ENCODE results near the gene SCAPER. TPM values are rescaled to one million over a fixed set of nuclear protein-coding genes. Genes with fewer than 3 reads are reported as not detected.

SCAPER gene
- polyA plus RNA-seq, 3 donors from 2014 or later, result 6.8 to 23.6 (median 6.8) TPM

DNA sequence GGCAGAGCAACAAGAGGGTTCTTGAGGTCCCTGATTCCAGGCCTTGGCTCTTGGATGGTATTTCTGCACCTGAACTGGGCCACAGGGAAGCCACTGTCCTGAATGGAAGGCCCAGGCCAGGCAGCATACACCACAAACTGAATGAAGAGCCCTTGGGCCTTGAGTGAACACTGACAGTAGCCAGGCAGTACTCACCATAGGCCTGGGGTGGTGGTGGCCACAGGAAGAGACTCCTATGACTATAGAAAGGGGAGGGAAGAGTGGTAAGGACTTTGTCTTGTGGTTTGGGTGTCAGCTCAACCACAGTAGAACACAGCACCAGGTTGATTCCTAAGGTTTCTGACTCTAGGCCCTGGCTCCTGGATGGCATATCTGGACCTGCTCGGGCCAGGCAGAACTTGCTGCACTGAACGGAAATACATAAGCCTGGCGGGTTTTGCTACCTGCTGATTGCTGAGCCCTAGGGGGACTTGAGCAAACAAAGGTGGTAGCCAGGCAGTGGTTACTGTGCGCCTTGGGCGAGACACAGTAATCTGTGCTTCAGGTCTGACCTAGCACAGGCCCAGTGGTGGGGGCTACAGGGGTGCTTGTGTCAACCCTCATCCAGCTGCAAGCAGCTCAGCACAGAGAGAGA lies 327.1 kb downstream of the SCAPER start:
- DNase-seq, result no peak
- H3K27me3 Mint-ChIP-seq (ENCODE audit: low read depth in 3 of 3), result peaks cover 0 to 1% (median 0%) of the 10 kb centered on the region in 3 donors
- H3K4me1 Mint-ChIP-seq, result peaks cover 16 to 20% of the 10 kb centered on the region in 2 donors
- peaks cover 0 to 17% (median 6%) of the 10 kb centered on the region in 6 donors for H3K9me3 Mint-ChIP-seq
- peak overlapping the region in 1 of 5 donors; percentile 42 for H3K4me3 Mint-ChIP-seq
- H3K27ac Mint-ChIP-seq, result no peak overlapping the region
- peaks cover 7 to 11% (median 9%) of the 10 kb centered on the region in 3 donors for H3K36me3 Mint-ChIP-seq

DNA sequence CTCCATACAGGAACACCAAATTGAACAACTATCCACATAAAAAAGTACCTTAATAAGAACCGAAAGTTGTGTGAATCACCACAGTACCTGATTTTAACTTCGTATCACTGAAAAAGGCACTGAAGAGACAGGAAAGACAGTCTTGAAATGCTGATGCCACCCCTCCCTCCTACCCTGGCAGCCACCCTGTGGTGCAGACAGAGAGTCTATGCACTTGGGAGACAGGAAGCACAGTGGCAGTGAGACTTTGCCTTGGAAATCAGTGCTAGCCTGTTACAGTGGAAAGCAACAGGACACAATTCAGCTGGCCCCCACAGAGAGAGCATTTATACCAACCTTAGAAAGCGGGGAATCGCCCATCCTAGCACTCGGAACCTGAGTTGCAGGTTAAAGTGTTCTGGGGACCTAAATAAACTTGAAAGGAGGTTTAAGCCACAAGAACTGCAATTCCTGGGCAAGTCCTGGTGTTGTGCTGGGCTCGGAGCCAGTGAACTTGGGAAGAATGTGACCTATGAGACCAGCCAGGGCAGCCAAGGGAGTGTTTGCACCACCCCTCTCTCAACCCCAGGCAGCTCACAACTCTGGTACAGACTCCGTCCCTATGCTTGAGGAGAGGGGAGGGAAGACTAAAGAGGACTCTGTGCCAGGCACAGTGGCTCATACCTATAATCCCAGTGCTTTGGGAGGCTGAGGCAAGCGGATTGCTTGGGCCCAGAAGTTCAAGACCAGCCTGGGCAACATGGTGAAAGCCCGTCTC lies 328.4 kb downstream of the SCAPER start:
- H3K27me3 Mint-ChIP-seq (ENCODE audit: low read depth in 3 of 3), result no peaks in the 10 kb centered on the region
- no peak overlapping the region for H3K27ac Mint-ChIP-seq
- no peak for DNase-seq

DNA sequence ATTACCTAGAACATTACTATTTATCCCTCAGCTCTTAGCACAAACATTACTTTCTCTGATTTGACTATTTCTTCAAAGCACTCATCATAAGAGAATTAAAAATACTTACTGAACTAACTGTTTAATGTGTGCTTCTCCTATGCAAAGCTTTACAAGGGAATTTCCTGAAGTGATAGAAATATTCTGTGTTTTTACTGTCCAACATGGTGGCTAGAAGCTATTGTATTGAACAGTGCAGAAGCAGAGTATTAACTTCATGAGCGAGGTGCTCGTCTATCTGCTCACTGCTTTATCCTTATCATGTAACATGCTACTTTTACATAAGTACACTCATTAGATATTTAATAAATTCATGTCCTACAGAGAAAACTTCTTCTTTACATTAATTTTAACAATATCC lies 329.5 kb downstream of the SCAPER start:
- peaks cover 20% of the 10 kb centered on the region in 2 donors for H3K4me1 Mint-ChIP-seq
- no peak overlapping the region for H3K27ac Mint-ChIP-seq
- H3K4me3 Mint-ChIP-seq, result no peak overlapping the region
- peaks cover 0 to 3% (median 0%) of the 10 kb centered on the region in 6 donors for H3K9me3 Mint-ChIP-seq
- H3K36me3 Mint-ChIP-seq, result peaks cover 6 to 13% (median 8%) of the 10 kb centered on the region in 3 donors
- H3K27me3 Mint-ChIP-seq (ENCODE audit: low read depth in 3 of 3), result no peaks in the 10 kb centered on the region
- no peak for DNase-seq

More for the DNA sequence above, 328.4 kb downstream of the SCAPER start:
- peaks cover 0 to 7% (median under 1%) of the 10 kb centered on the region in 6 donors for H3K9me3 Mint-ChIP-seq
- peaks cover 4 to 8% (median 6%) of the 10 kb centered on the region in 3 donors for H3K36me3 Mint-ChIP-seq
- H3K4me1 Mint-ChIP-seq, result peaks cover 20% of the 10 kb centered on the region in 2 donors
- H3K4me3 Mint-ChIP-seq, result no peak overlapping the region

DNA sequence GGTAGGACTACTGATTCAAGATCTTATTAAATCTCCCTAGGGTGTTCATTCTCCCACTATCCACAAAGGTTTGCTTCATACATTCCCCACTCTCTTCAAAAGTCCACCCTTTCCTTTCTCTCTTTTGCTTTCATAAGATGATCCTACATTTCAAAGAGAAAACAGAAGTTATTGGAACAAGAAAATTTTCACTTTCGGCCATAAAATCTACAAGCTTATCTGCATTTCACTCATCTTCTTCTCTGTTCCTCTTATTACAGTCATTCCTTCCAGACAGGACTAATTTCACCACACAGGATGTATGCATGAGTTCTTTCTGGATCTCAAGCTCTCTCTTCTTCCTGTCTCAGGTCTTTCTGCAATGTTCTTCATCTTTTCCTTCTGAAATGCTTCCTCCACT lies 329.9 kb downstream of the SCAPER start:
- no peak overlapping the region for H3K27ac Mint-ChIP-seq
- peaks cover 4 to 17% (median 9%) of the 10 kb centered on the region in 3 donors for H3K36me3 Mint-ChIP-seq

DNA sequence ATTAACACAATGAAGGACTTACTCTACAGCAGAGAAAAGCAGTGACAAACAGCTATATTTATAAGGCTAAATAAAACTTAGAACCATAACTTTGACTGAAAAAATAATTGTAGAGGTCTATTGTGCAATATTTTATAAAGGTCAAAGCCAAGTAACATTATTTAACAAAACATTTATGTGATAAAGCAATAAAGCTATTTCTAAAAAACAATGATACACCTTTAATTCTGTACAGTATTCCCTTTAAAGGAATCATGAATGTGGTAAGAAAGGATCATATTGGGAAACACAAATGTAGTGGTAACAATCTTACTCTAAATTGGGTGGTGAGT lies 332.2 kb downstream of the SCAPER start:
- Mint-ChIP-seq H3K36me3 (peaks cover 7 to 23% (median 12%) of the 10 kb centered on the region in 3 donors), H3K27ac (no peak overlapping the region), H3K4me1 (peaks cover 10 to 12% of the 10 kb centered on the region in 2 donors), H3K9me3 (no peaks in the 10 kb centered on the region), H3K27me3 (ENCODE audit: low read depth in 3 of 3) (no peaks in the 10 kb centered on the region), H3K4me3 (no peak overlapping the region)
- DNase-seq, result no peak

More for the DNA sequence above, 329.9 kb downstream of the SCAPER start:
- Mint-ChIP-seq H3K4me1 (peaks cover 20% of the 10 kb centered on the region in 2 donors), H3K27me3 (ENCODE audit: low read depth in 3 of 3) (no peaks in the 10 kb centered on the region), H3K9me3 (no peaks in the 10 kb centered on the region), H3K4me3 (no peak overlapping the region)
- DNase-seq, result no peak

DNA sequence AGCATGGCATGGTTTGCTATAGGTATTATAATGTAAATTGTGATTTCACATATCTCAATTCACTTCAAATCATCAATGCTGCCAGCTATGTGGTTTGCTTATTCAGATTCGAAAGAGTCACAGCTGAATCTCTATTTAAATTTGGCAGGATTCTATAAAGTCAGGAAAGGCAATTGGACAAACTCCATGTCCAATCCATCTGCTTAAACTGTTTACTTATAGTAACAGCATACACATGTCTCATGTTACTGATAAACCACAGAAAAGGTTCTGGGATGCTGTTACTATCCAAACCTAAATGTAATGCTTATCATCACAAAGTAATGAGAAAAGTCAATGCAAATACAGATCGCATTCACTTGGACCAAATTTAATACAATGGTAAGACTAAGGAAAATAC lies 338.9 kb downstream of the SCAPER start:
- no peak for DNase-seq
- Mint-ChIP-seq H3K9me3 (peaks cover 0 to 1% (median 0%) of the 10 kb centered on the region in 6 donors), H3K27ac (no peak overlapping the region), H3K27me3 (ENCODE audit: low read depth in 3 of 3) (no peaks in the 10 kb centered on the region), H3K4me1 (no peaks in the 10 kb centered on the region), H3K4me3 (no peak overlapping the region), H3K36me3 (peaks cover 13 to 20% (median 17%) of the 10 kb centered on the region in 3 donors)

DNA sequence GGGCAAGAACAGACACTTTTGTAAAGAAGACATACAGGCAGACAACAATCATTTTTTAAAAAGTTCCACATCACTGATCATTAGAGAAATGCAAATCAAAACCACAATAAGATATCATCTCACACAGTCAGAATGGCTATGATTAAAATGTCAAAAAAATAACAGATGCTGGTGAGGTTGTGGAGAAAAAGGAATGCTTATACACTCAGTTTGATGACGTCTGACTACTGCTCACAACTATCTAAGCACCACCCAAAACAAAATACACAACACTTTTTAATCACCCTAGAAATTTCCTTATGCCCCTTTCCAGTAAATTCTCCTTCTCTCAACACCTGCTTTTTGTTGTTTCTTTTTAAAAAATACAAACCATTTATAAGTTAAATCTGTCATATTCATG lies 339.8 kb downstream of the SCAPER start:
- no peak overlapping the region for H3K4me3 Mint-ChIP-seq
- peaks cover 0 to 1% (median 0%) of the 10 kb centered on the region in 6 donors for H3K9me3 Mint-ChIP-seq
- H3K27me3 Mint-ChIP-seq (ENCODE audit: low read depth in 3 of 3), result no peaks in the 10 kb centered on the region
- peaks cover 12 to 13% (median 13%) of the 10 kb centered on the region in 3 donors for H3K36me3 Mint-ChIP-seq
- no peaks in the 10 kb centered on the region for H3K4me1 Mint-ChIP-seq
- no peak for DNase-seq
- H3K27ac Mint-ChIP-seq, result peak overlapping the region in 1 of 6 donors; percentile 17

DNA sequence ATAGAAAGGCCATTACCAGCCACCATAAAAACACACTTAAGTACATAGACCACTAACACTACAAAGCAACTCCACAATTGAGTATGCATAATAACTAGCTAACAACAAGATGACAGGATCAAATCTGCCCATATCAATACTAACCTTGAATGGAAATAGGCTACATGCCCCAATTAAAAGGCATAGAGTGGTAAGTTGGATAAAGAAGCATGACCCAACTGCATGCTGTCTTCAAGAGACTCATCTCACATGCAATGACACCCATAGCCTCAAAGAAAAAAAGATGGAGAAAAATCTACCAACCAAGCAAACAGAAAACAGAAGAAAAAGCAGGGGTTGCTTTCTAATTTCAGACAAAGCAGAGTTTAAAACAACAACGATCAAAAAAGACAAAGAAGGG lies 349.9 kb downstream of the SCAPER start:
- no peak for DNase-seq
- Mint-ChIP-seq H3K4me3 (no peak overlapping the region), H3K27me3 (ENCODE audit: low read depth in 3 of 3) (peaks cover 0 to 2% (median 0%) of the 10 kb centered on the region in 3 donors), H3K9me3 (peaks cover 0 to 6% (median 1%) of the 10 kb centered on the region in 6 donors), H3K36me3 (peaks cover 0 to 14% (median 4%) of the 10 kb centered on the region in 3 donors), H3K27ac (peak overlapping the region in 1 of 6 donors; percentile 13), H3K4me1 (peaks cover 2 to 6% of the 10 kb centered on the region in 2 donors)

DNA sequence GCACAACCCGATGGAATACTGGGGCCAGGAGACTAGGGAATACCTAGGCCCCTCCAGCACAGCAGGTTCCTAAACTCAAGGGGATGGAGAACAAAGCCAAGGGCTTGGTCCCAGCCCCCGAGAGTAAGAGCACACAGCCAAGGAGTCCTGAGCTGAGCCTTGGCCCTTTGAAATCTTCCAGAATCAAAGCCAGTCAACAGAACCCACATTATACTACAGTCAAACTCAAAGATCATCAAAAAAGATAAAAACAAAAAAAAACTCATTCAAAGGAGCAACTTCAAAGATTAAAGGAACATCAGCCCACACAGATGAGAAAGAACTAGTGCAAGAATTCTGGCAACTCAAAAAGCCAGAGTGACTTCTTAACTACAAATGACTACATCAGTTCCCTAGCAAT lies 351.6 kb downstream of the SCAPER start:
- H3K4me3 Mint-ChIP-seq, result no peak overlapping the region
- no peak overlapping the region for H3K27ac Mint-ChIP-seq
- peaks cover 0 to 6% (median 3%) of the 10 kb centered on the region in 6 donors for H3K9me3 Mint-ChIP-seq
- DNase-seq, result no peak
- peaks cover 2 to 6% of the 10 kb centered on the region in 2 donors for H3K4me1 Mint-ChIP-seq
- H3K27me3 Mint-ChIP-seq (ENCODE audit: low read depth in 3 of 3), result peaks cover 0 to 4% (median 0%) of the 10 kb centered on the region in 3 donors
- peaks cover 0 to 11% (median 5%) of the 10 kb centered on the region in 3 donors for H3K36me3 Mint-ChIP-seq

DNA sequence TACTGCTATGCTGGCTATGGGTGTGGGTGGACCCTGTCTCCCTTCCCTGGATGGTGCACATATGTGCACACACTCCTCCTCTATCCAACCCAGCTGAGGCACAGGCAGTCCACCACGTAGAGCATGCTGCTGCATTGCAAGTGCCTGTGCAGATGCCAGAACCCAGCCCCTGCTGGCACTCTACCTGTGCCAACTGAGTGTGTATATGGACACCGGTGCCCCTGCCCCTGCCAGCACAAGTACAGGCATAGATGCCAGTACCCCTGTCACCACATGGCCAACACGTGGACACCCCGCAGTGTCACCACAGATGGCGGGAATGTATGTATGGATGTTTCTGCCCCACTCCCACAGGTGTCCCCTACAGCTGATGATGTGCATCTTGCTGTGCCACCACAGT lies 352.0 kb downstream of the SCAPER start:
- Mint-ChIP-seq H3K27me3 (ENCODE audit: low read depth in 3 of 3) (peaks cover 0 to 4% (median 0%) of the 10 kb centered on the region in 3 donors), H3K4me1 (peaks cover 2 to 6% of the 10 kb centered on the region in 2 donors), H3K27ac (no peak overlapping the region), H3K9me3 (peaks cover 0 to 6% (median 3%) of the 10 kb centered on the region in 6 donors), H3K4me3 (no peak overlapping the region), H3K36me3 (peaks cover 0 to 11% (median 5%) of the 10 kb centered on the region in 3 donors)
- no peak for DNase-seq

DNA sequence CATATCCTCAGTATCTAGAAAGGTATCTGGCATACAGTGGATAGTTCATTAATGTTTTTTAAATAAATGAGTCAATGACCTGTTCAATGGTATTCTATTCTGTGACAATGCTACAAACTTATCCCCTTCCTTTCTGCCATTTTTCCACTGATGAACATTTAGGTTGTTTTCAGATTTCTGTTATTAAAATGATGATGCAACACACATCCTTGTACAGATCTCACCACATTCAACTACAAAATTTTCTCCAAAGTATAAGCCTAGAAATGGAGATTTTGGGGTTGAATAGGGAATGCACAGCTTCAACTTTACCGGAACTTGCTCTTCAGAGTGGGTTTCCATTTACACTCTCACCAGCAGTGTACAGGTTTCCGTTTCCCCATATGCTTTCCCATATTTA lies 358.3 kb downstream of the SCAPER start:
- Mint-ChIP-seq H3K4me3 (no peak overlapping the region), H3K36me3 (peaks cover 0 to 11% (median 5%) of the 10 kb centered on the region in 3 donors), H3K4me1 (no peaks in the 10 kb centered on the region), H3K27me3 (ENCODE audit: low read depth in 3 of 3) (peaks cover 0 to 8% (median 2%) of the 10 kb centered on the region in 3 donors), H3K9me3 (peaks cover 0 to 6% (median 1%) of the 10 kb centered on the region in 6 donors), H3K27ac (no peak overlapping the region)
- no peak for DNase-seq

DNA sequence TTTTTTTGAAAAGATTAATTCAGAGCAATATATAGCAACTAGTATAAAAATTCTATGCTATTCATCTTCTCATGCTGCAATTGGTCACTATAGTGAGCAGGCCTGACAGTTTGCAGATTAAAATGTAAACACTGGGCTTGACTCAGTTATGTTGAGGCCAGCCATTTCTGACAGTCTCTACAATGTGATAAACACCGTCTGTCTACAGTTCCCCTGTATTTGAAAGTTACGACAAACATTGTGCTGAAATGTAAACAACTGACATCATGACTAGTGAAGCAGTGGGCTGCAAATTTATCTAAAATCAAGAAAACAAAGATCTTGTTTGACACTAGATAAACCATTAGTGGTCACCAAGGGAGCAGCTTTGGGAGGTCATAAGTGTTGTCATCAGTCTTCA lies 371.1 kb downstream of the SCAPER start:
- no peak for DNase-seq
- no peak overlapping the region for H3K27ac Mint-ChIP-seq
- H3K4me1 Mint-ChIP-seq, result no peaks in the 10 kb centered on the region
- H3K9me3 Mint-ChIP-seq, result no peaks in the 10 kb centered on the region
- peaks cover 0 to 9% (median 5%) of the 10 kb centered on the region in 3 donors for H3K36me3 Mint-ChIP-seq
- H3K4me3 Mint-ChIP-seq, result no peak overlapping the region
- peaks cover 0 to 1% (median 0%) of the 10 kb centered on the region in 3 donors for H3K27me3 Mint-ChIP-seq (ENCODE audit: low read depth in 3 of 3)

DNA sequence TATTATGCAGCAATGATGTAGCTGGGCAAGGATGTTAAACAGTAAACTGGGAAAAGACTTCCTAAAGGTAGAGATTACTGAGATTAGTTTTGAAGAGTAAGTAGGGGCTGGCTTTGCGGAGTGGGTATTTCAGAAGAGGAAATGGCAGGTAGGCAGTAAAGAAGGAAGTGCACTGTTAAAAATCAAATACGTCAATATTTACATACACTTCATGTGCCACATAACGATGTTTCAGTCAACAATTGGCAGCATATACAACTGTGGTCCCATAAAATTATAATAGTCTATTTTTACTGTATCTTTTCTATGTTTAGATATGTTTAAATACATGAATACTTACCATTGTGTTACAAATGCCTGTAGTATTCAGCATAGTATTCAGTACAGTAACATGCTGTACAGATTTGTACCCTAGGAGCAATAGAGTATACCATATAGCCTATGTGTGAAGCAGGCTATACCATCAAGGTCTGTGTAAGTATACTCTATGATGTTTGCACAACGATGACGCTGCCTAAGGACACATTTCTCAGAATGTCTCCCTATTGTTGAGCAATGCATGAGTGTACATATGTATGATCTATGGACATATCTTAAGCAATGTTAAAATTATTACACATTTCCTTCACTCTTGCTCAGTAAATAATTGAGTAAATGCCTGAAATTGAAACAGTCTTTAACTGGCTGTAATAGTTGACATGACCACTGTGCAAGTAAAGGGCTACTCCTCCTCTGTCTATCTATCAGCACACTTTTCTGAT lies 371.9 kb downstream of the SCAPER start:
- Mint-ChIP-seq H3K36me3 (peaks cover 0 to 5% (median 0%) of the 10 kb centered on the region in 3 donors), H3K4me1 (no peaks in the 10 kb centered on the region), H3K27ac (no peak overlapping the region), H3K27me3 (ENCODE audit: low read depth in 3 of 3) (peaks cover 0 to 1% (median 0%) of the 10 kb centered on the region in 3 donors), H3K4me3 (no peak overlapping the region), H3K9me3 (no peaks in the 10 kb centered on the region)
- no peak for DNase-seq

Data from immature natural killer cell (primary cell).